Neural cell (in vitro differentiated cells): ENCODE results near the gene C6orf163. TPM values are rescaled to one million over a fixed set of nuclear protein-coding genes. Genes with fewer than 3 reads are reported as not detected.

ENCODE experiments used
- H2AFZ ChIP-seq: fragments of 200-600, 300-800 bp; sonication (generic), shearing (Covaris generic); 2 replicates; pipeline ENCODE4 v1.6.0; 2014; ENCODE audit warnings: low read depth, mild to moderate bottlenecking, antibody characterized with exemption, low read length, moderate library complexity
- H3F3A ChIP-seq: fragments of 200-600 bp; shearing (Covaris generic); 2 replicates; pipeline ENCODE4 v1.6.1; 2016; ENCODE audit warnings: mild to moderate bottlenecking, moderate library complexity, mixed read lengths, antibody characterized with exemption, low read length; ENCODE audit not compliant: insufficient read depth, poor library complexity, severe bottlenecking
- H3K27ac ChIP-seq: fragments of 200-600, 300-800 bp; sonication (generic), shearing (Covaris generic); 2 replicates; pipeline ENCODE4 v1.5.1; 2014; ENCODE audit warnings: mild to moderate bottlenecking, low read length, moderate library complexity
- H3K27me3 ChIP-seq: fragments of 300-800, 200-600 bp; sonication (generic), shearing (Covaris generic); 2 replicates; pipeline ENCODE4 v1.6.0; 2014; ENCODE audit warnings: mild to moderate bottlenecking, low read depth, low read length, moderate library complexity; ENCODE audit not compliant: insufficient read depth
- H3K36me3 ChIP-seq: fragments of 300-800, 200-600 bp; sonication (generic), shearing (Covaris generic); 2 replicates; pipeline ENCODE4 v1.5.1; 2014; ENCODE audit warnings: mild to moderate bottlenecking, antibody characterized with exemption, low read length, moderate library complexity; ENCODE audit not compliant: insufficient read depth
- H3K4me2 ChIP-seq: fragments of 300-800, 200-600 bp; sonication (generic), shearing (Covaris generic); 2 replicates; pipeline ENCODE4 v1.6.0; 2014; ENCODE audit warnings: mild to moderate bottlenecking, low read length
- H3K4me3 ChIP-seq: fragments of 300-800, 200-600 bp; sonication (generic), shearing (Covaris generic); 2 replicates; pipeline ENCODE4 v1.5.1; 2014; ENCODE audit warnings: mild to moderate bottlenecking, low read length, moderate library complexity
- H3K79me2 ChIP-seq: fragments of 200-600 bp; shearing (Covaris generic); replicated peaks from 2 replicates; pipeline ENCODE4 v1.6.0; 2014; ENCODE audit warnings: mild to moderate bottlenecking, low read length, moderate library complexity; ENCODE audit not compliant: insufficient read depth
- H3K9ac ChIP-seq: fragments of 300-800, 200-600 bp; sonication (generic), shearing (Covaris generic); 2 replicates; pipeline ENCODE4 v1.6.1; 2016; ENCODE audit warnings: mild to moderate bottlenecking, low read length, mixed read lengths
- H3K9me2 ChIP-seq: fragments of 200-600 bp; shearing (Covaris generic); 2 replicates; pipeline ENCODE4 v1.6.1; 2016; ENCODE audit warnings: mild to moderate bottlenecking, low read length, mixed read lengths; ENCODE audit not compliant: insufficient read depth
- H3K9me3 ChIP-seq: fragments of 200-600, 300-800 bp; sonication (generic), shearing (Covaris generic); 2 replicates; pipeline ENCODE4 v1.6.1; 2016; ENCODE audit warnings: mild to moderate bottlenecking, mixed run types, low read length, moderate library complexity, mixed read lengths
- H4K20me1 ChIP-seq: fragments of 200-600 bp; shearing (Covaris generic); 2 replicates; pipeline ENCODE4 v1.6.1; 2016; ENCODE audit warnings: mild to moderate bottlenecking, mixed run types; ENCODE audit not compliant: insufficient read depth
- EP300 ChIP-seq: fragments of 450-650 bp; conservative IDR thresholded peaks from 2 replicates; pipeline ENCODE4 v1.6.1; 2014; ENCODE audit warnings: antibody characterized with exemption, mild to moderate bottlenecking, moderate library complexity; ENCODE audit not compliant: poor library complexity, severe bottlenecking
- EZH2 ChIP-seq: fragments of 200-600, 300-800 bp; shearing (Covaris generic), sonication (generic); IDR thresholded peaks from 2 replicates; pipeline ENCODE4 v1.6.1; 2014; ENCODE audit warnings: antibody characterized with exemption, low read length, borderline replicate concordance, mild to moderate bottlenecking; ENCODE audit not compliant: insufficient read depth, poor library complexity, severe bottlenecking
- MXI1 ChIP-seq: fragments of 450-650 bp; conservative IDR thresholded peaks from 2 replicates; pipeline ENCODE4 v1.6.1; 2014; ENCODE audit warnings: antibody characterized with exemption, mild to moderate bottlenecking; ENCODE audit not compliant: poor library complexity, severe bottlenecking
- POLR2AphosphoS5 ChIP-seq: IDR thresholded peaks from 2 replicates; pipeline ENCODE4 v1.6.1; 2012
- RAD21 ChIP-seq: fragments of 450-650 bp; conservative IDR thresholded peaks from 2 replicates; pipeline ENCODE4 v1.6.1; 2014; ENCODE audit warnings: antibody characterized with exemption, mild to moderate bottlenecking, moderate library complexity
- SMC3 ChIP-seq: fragments of 450-650 bp; conservative IDR thresholded peaks from 2 replicates; pipeline ENCODE4 v1.6.1; 2014; ENCODE audit warnings: antibody characterized with exemption, mild to moderate bottlenecking, moderate library complexity; ENCODE audit not compliant: poor library complexity
- TAF1 ChIP-seq: IDR thresholded peaks from 2 replicates; pipeline ENCODE4 v1.6.1; 2012; ENCODE audit warnings: low read depth
- polyA plus RNA-seq: library from polyadenylated mRNA; depleted of rRNA; stranded (reverse); fragments of >200 nt; gene quantifications from 2 replicates; pipeline ENCODE4 v1.2.3, GENCODE V29; 2014
- TF ChIP-seq, protein P1 (sequence below): IDR thresholded peaks from 2 replicates; pipeline ENCODE4 v1.6.1; 2012; ENCODE audit warnings: borderline replicate concordance
- TF ChIP-seq, protein P2 (sequence below): fragments of 450-650 bp; IDR thresholded peaks from 2 replicates; pipeline ENCODE4 v1.5.1; 2014; ENCODE audit warnings: antibody characterized with exemption, mild to moderate bottlenecking, moderate library complexity; ENCODE audit not compliant: poor library complexity, severe bottlenecking

Gene C6orf163
- polyA plus RNA-seq, 1 donor from 2014 or later: 1.8 TPM

DNA sequence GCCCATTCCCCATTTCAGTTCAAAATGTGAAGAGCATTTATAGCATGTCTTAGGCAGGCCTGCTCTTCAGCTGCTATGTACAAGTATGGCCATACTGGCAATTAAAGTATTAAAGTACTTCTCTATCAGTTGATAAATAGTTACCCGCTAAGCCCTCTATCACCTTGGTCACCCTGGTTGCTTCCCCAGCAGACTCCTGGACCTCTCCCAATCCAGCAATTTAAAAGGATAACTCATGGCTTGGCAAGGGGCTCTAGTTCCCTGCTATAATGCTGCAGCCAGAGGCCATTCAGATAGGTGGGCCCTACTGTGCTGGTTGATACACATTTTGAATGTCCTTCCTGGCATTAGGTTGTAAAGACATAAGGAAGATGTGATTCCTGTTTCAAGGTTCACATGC, 7.0 kb downstream of the C6orf163 start:
- Histone ChIP-seq H3K79me2 (no peaks in the 10 kb centered on the region), H2AFZ (no peak overlapping the region), H3K4me2 (no peak overlapping the region), H3K27ac (no peak overlapping the region), H3K9me3 (no peaks in the 10 kb centered on the region), H3K36me3 (no peaks in the 10 kb centered on the region), H3F3A (no peaks in the 10 kb centered on the region), H3K4me3 (no peak overlapping the region), H4K20me1 (no peaks in the 10 kb centered on the region), H3K9me2 (no peaks in the 10 kb centered on the region), H3K27me3 (no peaks in the 10 kb centered on the region), H3K9ac (no peak overlapping the region)
- TF ChIP-seq RAD21 (no peak), MXI1 (no peak), EZH2 (no peak), POLR2AphosphoS5 (no peak)
- TF ChIP-seq, protein P1, sequence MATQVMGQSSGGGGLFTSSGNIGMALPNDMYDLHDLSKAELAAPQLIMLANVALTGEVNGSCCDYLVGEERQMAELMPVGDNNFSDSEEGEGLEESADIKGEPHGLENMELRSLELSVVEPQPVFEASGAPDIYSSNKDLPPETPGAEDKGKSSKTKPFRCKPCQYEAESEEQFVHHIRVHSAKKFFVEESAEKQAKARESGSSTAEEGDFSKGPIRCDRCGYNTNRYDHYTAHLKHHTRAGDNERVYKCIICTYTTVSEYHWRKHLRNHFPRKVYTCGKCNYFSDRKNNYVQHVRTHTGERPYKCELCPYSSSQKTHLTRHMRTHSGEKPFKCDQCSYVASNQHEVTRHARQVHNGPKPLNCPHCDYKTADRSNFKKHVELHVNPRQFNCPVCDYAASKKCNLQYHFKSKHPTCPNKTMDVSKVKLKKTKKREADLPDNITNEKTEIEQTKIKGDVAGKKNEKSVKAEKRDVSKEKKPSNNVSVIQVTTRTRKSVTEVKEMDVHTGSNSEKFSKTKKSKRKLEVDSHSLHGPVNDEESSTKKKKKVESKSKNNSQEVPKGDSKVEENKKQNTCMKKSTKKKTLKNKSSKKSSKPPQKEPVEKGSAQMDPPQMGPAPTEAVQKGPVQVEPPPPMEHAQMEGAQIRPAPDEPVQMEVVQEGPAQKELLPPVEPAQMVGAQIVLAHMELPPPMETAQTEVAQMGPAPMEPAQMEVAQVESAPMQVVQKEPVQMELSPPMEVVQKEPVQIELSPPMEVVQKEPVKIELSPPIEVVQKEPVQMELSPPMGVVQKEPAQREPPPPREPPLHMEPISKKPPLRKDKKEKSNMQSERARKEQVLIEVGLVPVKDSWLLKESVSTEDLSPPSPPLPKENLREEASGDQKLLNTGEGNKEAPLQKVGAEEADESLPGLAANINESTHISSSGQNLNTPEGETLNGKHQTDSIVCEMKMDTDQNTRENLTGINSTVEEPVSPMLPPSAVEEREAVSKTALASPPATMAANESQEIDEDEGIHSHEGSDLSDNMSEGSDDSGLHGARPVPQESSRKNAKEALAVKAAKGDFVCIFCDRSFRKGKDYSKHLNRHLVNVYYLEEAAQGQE: no peak

DNA sequence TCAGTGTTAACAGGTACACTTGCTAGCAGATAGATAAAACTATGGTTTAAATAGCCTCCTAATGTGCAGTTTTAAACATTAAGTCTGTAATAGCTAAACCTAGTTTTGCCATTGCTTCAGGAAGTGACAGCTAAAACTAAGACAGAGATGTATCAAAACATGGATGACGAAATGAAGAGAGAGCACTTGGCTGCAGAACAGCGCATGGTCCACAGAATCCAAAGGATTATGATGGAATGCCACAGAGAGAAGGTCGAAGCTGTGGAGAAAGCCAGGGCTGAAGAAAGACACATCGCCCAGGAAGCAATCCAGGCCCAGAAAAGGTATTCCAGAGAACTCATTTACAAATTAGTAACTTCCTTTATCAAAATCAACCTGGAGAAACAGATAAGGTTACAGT, 11.6 kb downstream of the C6orf163 start:
- Histone ChIP-seq H3F3A (no peaks in the 10 kb centered on the region), H2AFZ (no peak overlapping the region), H3K4me3 (no peak overlapping the region), H3K9me2 (no peaks in the 10 kb centered on the region), H3K79me2 (no peaks in the 10 kb centered on the region), H3K27ac (no peak overlapping the region), H3K9me3 (no peaks in the 10 kb centered on the region), H3K4me2 (no peak overlapping the region), H3K27me3 (no peaks in the 10 kb centered on the region), H3K9ac (no peak overlapping the region), H4K20me1 (no peaks in the 10 kb centered on the region), H3K36me3 (no peaks in the 10 kb centered on the region)
- TF ChIP-seq EZH2 (no peak), POLR2AphosphoS5 (no peak), TAF1 (no peak), SMC3 (no peak), MXI1 (no peak), EP300 (no peak), RAD21 (no peak)
- TF ChIP-seq, protein P1: no peak
- TF ChIP-seq, protein P2, sequence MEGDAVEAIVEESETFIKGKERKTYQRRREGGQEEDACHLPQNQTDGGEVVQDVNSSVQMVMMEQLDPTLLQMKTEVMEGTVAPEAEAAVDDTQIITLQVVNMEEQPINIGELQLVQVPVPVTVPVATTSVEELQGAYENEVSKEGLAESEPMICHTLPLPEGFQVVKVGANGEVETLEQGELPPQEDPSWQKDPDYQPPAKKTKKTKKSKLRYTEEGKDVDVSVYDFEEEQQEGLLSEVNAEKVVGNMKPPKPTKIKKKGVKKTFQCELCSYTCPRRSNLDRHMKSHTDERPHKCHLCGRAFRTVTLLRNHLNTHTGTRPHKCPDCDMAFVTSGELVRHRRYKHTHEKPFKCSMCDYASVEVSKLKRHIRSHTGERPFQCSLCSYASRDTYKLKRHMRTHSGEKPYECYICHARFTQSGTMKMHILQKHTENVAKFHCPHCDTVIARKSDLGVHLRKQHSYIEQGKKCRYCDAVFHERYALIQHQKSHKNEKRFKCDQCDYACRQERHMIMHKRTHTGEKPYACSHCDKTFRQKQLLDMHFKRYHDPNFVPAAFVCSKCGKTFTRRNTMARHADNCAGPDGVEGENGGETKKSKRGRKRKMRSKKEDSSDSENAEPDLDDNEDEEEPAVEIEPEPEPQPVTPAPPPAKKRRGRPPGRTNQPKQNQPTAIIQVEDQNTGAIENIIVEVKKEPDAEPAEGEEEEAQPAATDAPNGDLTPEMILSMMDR: no peak
